GM06990 (cell line): ENCODE data around the gene PRSS53.

Experiments
- DNase-seq: peaks from one replicate; pipeline ENCODE4 v3.0.0-alpha.2; 2011; ENCODE audit not compliant: insufficient read length; ENCODE audit errors: extremely low read depth
- H3K27me3 ChIP-seq: replicated peaks from 2 replicates; pipeline ENCODE4 v1.6.0; 2011; ENCODE audit warnings: low read length; ENCODE audit not compliant: control insufficient read depth, insufficient read depth
- H3K36me3 ChIP-seq: 2 replicates; pipeline ENCODE4 v1.5.1; 2011; ENCODE audit warnings: low read length; ENCODE audit not compliant: control insufficient read depth, insufficient read depth
- H3K4me3 ChIP-seq: replicated peaks from 2 replicates; pipeline ENCODE4 v1.5.1; 2011; ENCODE audit warnings: low read depth, mild to moderate bottlenecking, control low read depth, low read length
- CTCF ChIP-seq: IDR thresholded peaks from 2 replicates; pipeline ENCODE4 v1.5.1; 2011; ENCODE audit warnings: low read length, control low read depth, mild to moderate bottlenecking, inconsistent platforms; ENCODE audit not compliant: insufficient read depth, poor library complexity, severe bottlenecking

Gene PRSS53

DNA sequence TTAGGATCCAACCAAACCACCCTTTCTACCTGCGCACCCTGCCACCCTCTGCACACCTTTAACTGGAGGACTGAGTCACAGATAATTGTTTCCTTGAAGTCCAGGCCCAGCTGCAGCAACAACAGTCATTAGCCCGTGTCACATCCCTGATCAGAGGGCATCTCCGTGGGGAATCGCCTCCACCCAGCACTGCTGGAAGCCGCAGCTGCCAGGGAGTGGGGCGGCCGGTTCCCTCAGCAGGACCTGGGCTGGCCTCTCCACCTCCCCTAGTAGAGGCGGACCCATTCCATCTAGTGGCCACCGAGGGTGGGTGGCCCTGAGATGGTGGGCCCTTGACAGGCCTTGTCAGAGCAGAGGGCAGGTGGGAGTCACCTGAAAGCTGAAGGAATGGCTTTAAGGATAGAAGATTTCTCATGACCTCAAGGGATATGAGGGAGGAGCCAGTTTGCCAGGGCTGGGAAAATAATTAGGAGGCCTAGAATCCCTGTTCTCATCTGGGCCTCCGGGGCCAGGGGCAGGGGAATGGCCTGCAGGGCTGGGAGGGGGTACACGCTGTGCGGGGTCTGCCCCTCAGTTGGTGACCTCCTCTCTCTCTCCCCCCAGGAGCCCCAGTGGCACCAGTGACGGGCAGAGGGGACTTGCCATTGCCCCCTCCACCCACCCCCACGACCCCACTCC lies 6.2 kb downstream of the PRSS53 start:
- Histone ChIP-seq H3K27me3 (no peaks in the 10 kb centered on the region), H3K4me3 (no peak overlapping the region), H3K36me3 (peaks cover 38% of the 10 kb centered on the region)
- TF ChIP-seq CTCF, result no peak
- DNase-seq, result no peak

DNA sequence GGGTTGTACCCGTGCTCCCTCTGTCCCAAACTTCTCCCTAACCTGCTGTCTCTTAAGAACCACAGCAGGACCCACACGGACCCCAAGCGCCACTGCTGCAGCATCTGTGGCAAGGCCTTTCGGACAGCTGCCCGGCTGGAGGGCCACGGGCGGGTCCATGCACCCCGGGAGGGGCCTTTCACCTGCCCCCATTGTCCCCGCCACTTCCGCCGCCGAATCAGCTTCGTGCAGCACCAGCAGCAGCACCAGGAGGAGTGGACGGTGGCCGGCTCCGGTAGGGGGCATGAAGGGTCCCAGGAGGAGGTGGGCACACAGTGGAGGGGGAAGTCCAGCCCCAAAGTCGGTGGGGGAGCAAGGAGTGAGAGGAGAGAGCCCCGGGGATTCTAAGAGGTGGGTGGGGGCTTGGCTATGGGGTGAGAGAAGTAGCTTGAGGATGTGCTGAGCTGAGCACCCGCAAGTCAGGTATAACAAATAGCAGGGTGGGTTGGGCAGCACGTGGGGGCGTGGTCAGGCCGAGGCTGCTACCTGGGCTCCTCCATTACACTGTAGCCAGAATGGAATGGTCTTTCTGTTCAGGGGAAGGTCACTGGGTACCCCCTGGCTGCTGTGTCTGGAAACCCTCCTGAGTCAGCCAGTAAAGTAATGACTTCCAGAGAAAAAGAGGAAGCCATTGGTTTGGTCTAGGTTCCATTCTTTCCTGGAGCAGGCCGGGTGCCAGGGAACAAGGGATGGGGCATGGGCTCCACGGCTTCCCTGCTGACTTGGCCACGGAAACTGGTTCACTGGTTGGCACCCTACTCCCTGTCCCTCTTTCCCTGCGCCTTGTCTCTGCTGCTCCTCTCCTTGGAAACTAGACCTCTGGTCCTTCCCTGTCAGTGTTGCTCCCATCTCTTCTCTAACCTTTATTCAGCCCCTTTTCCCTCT lies 7.1 kb downstream of the PRSS53 start:
- TF ChIP-seq CTCF, result no peak
- no peak for DNase-seq
- Histone ChIP-seq H3K27me3 (no peaks in the 10 kb centered on the region), H3K36me3 (peaks cover 46% of the 10 kb centered on the region), H3K4me3 (no peak overlapping the region)

GRCh38 chr16:31080756-31081419 lies 7.9 kb downstream of the PRSS53 start:
- no peak overlapping the region for H3K4me3 ChIP-seq
- no peaks in the 10 kb centered on the region for H3K27me3 ChIP-seq
- TF ChIP-seq CTCF, result no peak
- H3K36me3 ChIP-seq, result peaks cover 48% of the 10 kb centered on the region
- no peak for DNase-seq

DNA sequence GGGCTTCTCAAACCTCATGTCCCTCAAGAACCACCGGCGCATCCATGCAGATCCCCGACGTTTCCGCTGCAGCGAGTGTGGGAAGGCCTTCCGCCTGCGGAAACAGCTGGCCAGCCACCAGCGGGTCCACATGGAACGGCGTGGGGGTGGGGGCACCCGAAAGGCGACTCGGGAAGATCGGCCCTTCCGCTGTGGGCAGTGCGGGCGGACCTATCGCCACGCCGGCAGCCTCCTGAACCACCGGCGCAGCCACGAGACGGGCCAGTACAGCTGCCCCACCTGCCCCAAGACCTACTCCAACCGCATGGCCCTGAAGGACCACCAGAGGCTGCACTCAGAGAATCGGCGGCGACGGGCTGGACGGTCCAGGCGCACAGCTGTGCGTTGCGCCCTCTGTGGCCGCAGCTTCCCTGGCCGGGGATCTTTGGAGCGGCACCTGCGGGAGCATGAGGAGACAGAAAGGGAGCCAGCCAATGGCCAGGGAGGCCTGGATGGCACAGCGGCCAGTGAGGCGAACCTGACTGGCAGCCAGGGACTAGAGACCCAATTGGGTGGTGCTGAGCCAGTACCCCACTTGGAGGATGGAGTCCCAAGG lies 8.6 kb downstream of the PRSS53 start:
- no peak for DNase-seq
- Histone ChIP-seq H3K36me3 (peaks cover 47% of the 10 kb centered on the region), H3K27me3 (no peaks in the 10 kb centered on the region), H3K4me3 (no peak overlapping the region)
- TF ChIP-seq CTCF, result no peak

- TF ChIP-seq CTCF, result no peak
- Histone ChIP-seq H3K36me3 (peaks cover 43% of the 10 kb centered on the region), H3K27me3 (no peaks in the 10 kb centered on the region), H3K4me3 (no peak overlapping the region)
- DNase-seq, result no peak
Measured at GRCh38 chr16:31079342-31079944, 9.3 kb downstream of the PRSS53 start.
